HG02840 (cell line): ENCODE data around the gene MTHFD2L.

Experiments
- ATAC-seq: cut with Tn5 transposase; IDR thresholded peaks from one replicate; pipeline ENCODE4 v1.9.1; 2021; ENCODE audit warnings: mild to moderate bottlenecking, moderate library complexity, moderate number of reproducible peaks; ENCODE audit not compliant: unreplicated experiment, low FRiP score

Gene MTHFD2L

GRCh38 chr4:74230902-74231499 is 73.1 kb downstream of the MTHFD2L start:
- ATAC-seq, result no peak

GRCh38 chr4:74235135-74235534 is 77.2 kb downstream of the MTHFD2L start:
- no peak for ATAC-seq

GRCh38 chr4:74237425-74237966 is 79.6 kb downstream of the MTHFD2L start:
- ATAC-seq, result no peak

DNA sequence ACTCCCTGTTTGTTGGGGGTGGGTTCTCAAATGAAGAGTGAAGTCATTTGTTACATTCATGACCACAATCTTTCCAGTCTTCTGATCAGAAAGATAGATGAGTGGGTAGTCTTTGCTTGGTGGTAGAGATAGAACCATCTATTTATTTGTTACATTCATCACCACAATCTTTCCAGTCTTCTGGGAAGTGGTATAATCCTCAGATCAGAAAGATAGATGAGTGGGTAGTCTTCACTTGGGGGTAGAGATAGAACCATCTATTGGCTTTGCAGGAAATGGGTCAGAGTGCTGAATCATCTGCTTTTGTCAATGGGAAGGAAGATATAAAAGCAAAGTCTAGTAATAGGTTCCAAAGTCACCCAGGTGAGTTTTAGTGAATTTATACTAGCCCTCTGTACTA is 86.1 kb downstream of the MTHFD2L start:
- no peak for ATAC-seq

DNA sequence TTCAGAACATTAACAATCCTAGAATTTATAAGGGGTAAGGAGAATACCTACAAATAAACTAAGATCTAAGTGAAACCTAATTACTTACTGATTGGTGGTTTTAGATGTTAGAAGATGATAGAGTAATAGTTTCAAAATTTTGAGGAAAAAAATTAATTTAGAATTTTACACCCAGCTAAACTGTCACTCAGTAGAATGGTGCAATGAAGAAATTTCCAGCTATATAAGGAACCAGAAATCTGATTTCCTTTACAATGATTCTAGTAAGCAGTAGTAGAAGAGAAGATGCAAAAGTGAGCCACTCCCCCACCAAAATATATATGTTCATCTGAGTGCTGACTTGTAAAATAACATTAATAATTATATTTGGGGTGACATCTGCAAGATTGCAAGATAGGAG is 95.0 kb downstream of the MTHFD2L start:
- ATAC-seq, result no peak

- no peak for ATAC-seq
Observed at GRCh38 chr4:74254386-74254785, 96.5 kb downstream of the MTHFD2L start.

DNA sequence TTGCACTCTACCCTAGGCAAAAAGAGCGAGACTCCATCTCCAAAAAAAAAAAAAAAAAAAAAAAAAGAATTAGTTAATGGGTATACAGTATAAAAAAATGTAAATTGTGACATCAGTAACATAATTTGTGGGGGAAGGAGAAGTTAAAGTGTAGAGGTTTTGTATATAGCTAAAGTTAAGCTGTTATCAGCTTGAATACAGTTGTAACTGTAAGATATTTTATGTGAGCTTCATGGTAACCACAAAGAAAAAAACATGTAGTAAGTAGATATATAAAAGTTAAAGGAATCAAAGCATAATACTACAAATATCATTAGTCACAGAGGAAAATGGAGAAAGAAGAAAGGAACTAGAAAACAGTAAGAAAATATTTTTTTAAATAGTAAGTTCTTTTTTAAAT is 97.2 kb downstream of the MTHFD2L start:
- ATAC-seq, result no peak

DNA sequence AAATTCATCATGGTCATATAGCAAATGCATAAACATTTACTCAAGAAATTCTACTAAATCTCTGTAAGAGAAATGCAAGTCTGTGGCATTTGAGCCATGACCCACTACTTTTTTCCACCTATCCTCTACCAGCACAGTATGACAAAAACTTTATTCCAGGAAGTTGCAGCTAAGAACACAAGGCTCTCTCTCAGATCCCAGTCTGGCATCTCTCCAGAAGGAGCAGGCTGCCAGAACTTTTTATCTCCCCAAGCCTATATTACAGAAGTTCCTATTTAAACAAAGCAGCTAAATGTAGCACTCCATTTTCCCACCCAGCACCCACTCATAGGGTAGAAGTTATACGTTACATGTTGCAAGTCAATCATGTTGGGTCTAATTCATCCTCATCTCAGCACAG is 101.0 kb downstream of the MTHFD2L start:
- no peak for ATAC-seq

DNA sequence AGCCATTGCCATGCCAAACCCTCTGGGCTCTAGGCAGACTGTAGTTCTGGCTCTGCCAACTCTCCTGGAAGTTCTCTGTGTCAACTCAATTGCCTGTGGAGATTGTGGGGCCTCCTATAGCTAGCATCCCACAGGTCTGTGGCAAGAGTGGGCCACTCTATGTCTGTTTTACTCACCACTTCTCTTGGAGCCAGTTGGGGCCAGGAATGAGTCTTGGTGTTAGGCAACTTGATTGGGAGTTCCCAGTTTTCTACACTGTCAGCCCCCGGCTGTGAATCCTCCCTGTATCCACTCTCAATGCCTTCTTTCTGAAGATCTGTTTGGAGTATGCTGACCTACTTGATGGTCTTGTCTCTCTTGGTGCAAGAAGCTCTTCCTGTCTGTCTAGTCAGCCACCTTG is 102.1 kb downstream of the MTHFD2L start:
- no peak for ATAC-seq

DNA sequence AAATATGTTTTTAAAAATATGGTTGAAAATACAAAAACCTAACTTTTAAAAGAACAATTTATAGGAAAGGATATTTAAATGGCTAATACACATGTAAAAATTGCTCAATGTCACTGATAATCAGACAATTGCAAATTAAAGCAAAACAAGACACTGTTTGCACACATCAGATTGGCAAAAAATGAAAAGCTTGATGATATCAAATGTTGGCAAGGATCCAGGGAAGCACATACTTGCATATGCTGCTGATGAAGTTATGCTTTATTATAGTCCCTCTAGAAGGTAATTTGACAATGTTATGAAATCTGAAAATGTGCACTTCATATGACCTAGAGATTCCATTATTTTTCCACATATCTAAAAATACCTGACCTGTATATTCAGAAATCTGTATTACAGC is 104.6 kb downstream of the MTHFD2L start:
- no peak for ATAC-seq

GRCh38 chr4:74263551-74263950 is 105.6 kb downstream of the MTHFD2L start:
- no peak for ATAC-seq

DNA sequence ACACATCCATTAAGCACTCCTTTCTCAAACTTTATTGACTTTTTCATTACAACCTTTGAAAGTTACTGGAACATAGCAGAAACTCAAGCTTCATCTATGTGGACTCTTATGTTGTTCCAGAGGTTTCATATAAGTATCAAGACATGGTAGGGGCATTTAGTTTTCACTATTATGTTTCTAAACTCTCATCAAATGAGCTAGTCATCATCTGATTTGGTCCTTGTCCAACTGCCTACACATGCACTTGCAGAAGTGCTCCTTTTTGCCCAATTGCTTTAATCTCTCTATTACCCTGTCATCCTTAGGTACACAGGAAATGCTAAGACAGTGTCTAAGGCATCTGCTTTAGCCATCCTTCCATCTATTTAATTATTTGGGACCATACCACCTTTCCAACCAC is 108.2 kb downstream of the MTHFD2L start:
- ATAC-seq, result no peak

GRCh38 chr4:74267998-74268606 is 110.2 kb downstream of the MTHFD2L start:
- no peak for ATAC-seq

GRCh38 chr4:74268643-74269042 is 110.7 kb downstream of the MTHFD2L start:
- no peak for ATAC-seq

- ATAC-seq, result no peak
Observed at GRCh38 chr4:74278490-74278889, 120.6 kb downstream of the MTHFD2L start.

DNA sequence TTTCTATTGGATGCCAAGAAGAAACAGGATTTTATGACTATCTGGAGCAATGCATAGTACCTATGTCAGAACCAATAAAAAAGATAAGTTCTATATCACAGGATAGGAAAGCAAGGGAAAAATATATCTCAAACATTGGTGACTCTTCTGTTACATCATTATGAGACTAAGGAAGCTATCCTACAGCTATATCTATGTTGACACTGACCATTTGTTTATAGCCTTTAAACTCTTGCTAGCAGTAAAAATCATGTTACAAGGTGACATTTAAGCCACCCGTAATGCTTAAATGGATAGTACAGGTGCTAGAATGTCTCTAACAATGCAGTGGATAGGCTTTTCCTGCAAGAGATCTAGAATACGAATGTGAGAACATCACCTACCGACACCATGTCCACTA is 121.8 kb downstream of the MTHFD2L start:
- no peak for ATAC-seq

- ATAC-seq, result no peak
Observed at GRCh38 chr4:74282926-74283325, 125.0 kb downstream of the MTHFD2L start.

GRCh38 chr4:74283614-74284013 is 125.7 kb downstream of the MTHFD2L start:
- no peak for ATAC-seq

DNA sequence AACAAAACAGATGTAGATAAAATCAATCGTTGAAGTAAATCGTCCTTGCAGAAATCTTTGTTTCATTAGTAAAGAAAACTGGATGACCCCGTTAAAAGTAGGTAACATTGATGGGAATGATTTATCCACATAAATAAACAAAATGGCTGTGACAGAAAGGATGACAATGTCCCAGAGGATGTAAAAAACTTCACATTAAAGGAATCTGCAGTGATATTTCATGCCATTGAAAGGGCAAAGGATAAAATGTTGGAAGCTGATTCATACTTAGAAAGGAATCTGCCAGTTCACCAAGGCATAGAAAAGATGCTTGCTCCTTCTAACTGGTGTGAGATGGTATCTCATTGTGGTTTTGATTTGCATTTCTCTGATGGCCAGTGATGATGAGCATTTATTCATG is 126.1 kb downstream of the MTHFD2L start:
- no peak for ATAC-seq

DNA sequence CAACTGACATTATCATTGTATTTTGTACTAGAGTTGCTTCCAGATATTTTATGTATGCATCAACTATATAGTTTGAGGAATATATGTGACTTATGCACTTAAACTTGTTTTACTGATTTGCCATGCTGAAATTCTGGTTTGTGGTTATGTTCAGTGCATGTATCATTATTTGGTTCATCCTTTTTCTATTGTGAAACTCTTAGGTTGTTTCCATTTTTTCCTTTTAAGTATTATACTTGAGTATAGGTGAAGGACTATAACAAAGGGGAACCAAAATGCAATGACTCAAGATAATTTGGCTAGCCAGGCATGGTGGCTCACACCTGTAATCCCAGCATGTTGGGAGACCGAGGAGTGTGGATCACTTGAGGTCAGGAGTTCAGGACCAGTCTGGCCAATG is 129.2 kb downstream of the MTHFD2L start:
- ATAC-seq, result no peak

DNA sequence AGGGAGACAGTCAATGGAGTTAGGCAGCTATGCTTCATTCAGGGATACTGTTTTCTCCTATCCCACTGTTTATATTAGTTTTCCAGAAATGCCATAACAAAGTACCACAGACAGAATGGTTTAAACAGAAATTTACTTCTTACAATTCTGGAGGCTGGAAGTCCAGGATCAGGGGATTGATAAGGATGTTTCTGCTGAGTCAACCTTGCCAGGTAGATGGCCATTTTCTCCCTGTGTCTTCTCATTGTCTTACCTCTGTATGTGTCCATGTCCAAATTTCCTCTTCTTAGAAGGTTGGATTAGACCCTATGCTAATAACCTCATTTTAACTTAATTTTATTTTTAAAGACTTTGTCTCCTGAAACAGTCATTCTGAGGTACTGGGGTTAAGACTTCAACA is 129.9 kb downstream of the MTHFD2L start:
- ATAC-seq, result no peak

DNA sequence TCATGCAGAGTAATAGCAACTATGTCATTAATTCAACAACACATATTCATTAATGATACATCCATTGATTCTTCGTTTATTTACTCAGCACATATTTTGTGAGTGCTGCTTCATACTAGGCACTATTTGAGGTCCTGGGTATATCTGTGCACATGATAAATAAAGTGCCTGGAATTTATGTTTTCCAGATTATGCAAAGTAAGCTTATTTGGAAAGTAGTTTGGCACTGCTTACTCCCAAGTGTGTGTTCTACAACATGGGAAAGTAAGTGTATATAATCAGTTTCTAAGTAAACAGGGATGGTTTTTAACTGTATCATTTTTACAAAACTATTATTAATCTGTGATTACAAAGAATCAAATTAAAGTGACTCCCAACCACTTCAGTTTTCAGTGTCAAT is 133.6 kb downstream of the MTHFD2L start:
- ATAC-seq, result no peak
